OCI-LY1 (cell line): ENCODE data around the gene DMD.

Experiments
- H2AFZ ChIP-seq: fragments of 200-600 bp; sonication (generic), shearing (Covaris generic); 2 replicates; pipeline ENCODE4 v1.6.0; 2014; ENCODE audit warnings: antibody characterized with exemption, mild to moderate bottlenecking, low read length
- H3F3A ChIP-seq: fragments of 200-600 bp; sonication (generic), shearing (Covaris generic); 2 replicates; pipeline ENCODE4 v1.6.0; 2014; ENCODE audit warnings: mild to moderate bottlenecking, antibody characterized with exemption, low read length, moderate library complexity; ENCODE audit not compliant: insufficient read depth
- H3K27ac ChIP-seq: fragments of 200-600 bp; sonication (generic); 2 replicates; pipeline ENCODE4 v1.5.1; 2014; ENCODE audit warnings: low read length, mixed run types, mild to moderate bottlenecking, low read depth; ENCODE audit not compliant: poor library complexity, severe bottlenecking
- H3K27me3 ChIP-seq: fragments of 200-600 bp; sonication (generic); 2 replicates; pipeline ENCODE4 v1.6.0; 2014; ENCODE audit warnings: antibody characterized with exemption, mild to moderate bottlenecking, low read length, moderate library complexity; ENCODE audit not compliant: insufficient read depth
- H3K36me3 ChIP-seq: fragments of 200-600 bp; sonication (generic); 2 replicates; pipeline ENCODE4 v1.6.1; 2014; ENCODE audit warnings: mild to moderate bottlenecking, antibody characterized with exemption, low read length, moderate library complexity, mixed read lengths; ENCODE audit not compliant: insufficient read depth
- H3K4me1 ChIP-seq: fragments of 200-600 bp; sonication (generic); 2 replicates; pipeline ENCODE4 v1.5.1; 2014; ENCODE audit warnings: mild to moderate bottlenecking, low read length, moderate library complexity; ENCODE audit not compliant: insufficient read depth, severe bottlenecking
- H3K4me2 ChIP-seq: fragments of 200-600 bp; sonication (generic), shearing (Covaris generic); 2 replicates; pipeline ENCODE4 v1.6.1; 2014; ENCODE audit warnings: low read length
- H3K4me3 ChIP-seq: fragments of 200-600 bp; sonication (generic); 2 replicates; pipeline ENCODE4 v1.5.1; 2014; ENCODE audit warnings: low read length, low read depth, mild to moderate bottlenecking, mixed read lengths; ENCODE audit not compliant: poor library complexity, severe bottlenecking
- H3K79me2 ChIP-seq: fragments of 200-600 bp; shearing (Covaris generic); 2 replicates; pipeline ENCODE4 v1.6.1; 2016; ENCODE audit warnings: mixed run types, low read length, mixed read lengths; ENCODE audit not compliant: insufficient read depth
- H3K9ac ChIP-seq: fragments of 200-600 bp; sonication (generic), shearing (Covaris generic); 2 replicates; pipeline ENCODE4 v1.6.1; 2014; ENCODE audit warnings: mild to moderate bottlenecking, low read length, mixed read lengths
- H3K9me2 ChIP-seq: fragments of 200-600 bp; sonication (generic), shearing (Covaris generic); 2 replicates; pipeline ENCODE4 v1.6.1; 2014; ENCODE audit warnings: low read depth, mild to moderate bottlenecking, low read length, mixed read lengths
- H3K9me3 ChIP-seq: fragments of 200-600 bp; shearing (Covaris generic); 2 replicates; pipeline ENCODE4 v1.6.1; 2014; ENCODE audit warnings: low read length, mixed read lengths
- H4K20me1 ChIP-seq: fragments of 200-600 bp; sonication (generic), shearing (Covaris generic); 2 replicates; pipeline ENCODE4 v1.6.0; 2016; ENCODE audit warnings: mild to moderate bottlenecking, low read length; ENCODE audit not compliant: insufficient read depth
- CTCF ChIP-seq: fragments of 200-600 bp; sonication (generic), shearing (Covaris generic); IDR thresholded peaks from 2 replicates; pipeline ENCODE4 v1.5.1; 2017; ENCODE audit warnings: mild to moderate bottlenecking, antibody characterized with exemption, low read length, moderate library complexity, mixed read lengths
- EZH2 ChIP-seq: fragments of 200-600 bp; sonication (generic), shearing (Covaris generic); IDR thresholded peaks from 2 replicates; pipeline ENCODE4 v1.8.0; 2017; ENCODE audit warnings: borderline replicate concordance, mixed run types, mild to moderate bottlenecking, antibody characterized with exemption, low read length, moderate library complexity, mixed read lengths

Gene DMD

GRCh38 chrX:31545726-31546125 is 1665.6 kb downstream of the DMD start:
- H3F3A ChIP-seq = no peaks in the 10 kb centered on the region
- no peaks in the 10 kb centered on the region for H3K36me3 ChIP-seq
- no peaks in the 10 kb centered on the region for H3K27me3 ChIP-seq
- no peak overlapping the region for H3K4me3 ChIP-seq
- H3K4me1 ChIP-seq = no peaks in the 10 kb centered on the region
- H3K9me3 ChIP-seq = no peaks in the 10 kb centered on the region
- no peaks in the 10 kb centered on the region for H4K20me1 ChIP-seq
- H3K9me2 ChIP-seq = no peaks in the 10 kb centered on the region
- no peak overlapping the region for H3K4me2 ChIP-seq
- no peak overlapping the region for H2AFZ ChIP-seq
- no peaks in the 10 kb centered on the region for H3K79me2 ChIP-seq
- H3K9ac ChIP-seq = no peak overlapping the region
- H3K27ac ChIP-seq = no peak overlapping the region
- TF ChIP-seq EZH2 (no peak), CTCF (no peak)

- Histone ChIP-seq H3K9me2 (no peaks in the 10 kb centered on the region), H3K9me3 (no peaks in the 10 kb centered on the region), H4K20me1 (no peaks in the 10 kb centered on the region), H3K4me2 (no peak overlapping the region), H3K4me3 (no peak overlapping the region), H3K9ac (no peak overlapping the region), H3K27me3 (no peaks in the 10 kb centered on the region), H3K36me3 (no peaks in the 10 kb centered on the region), H3K27ac (no peak overlapping the region), H3F3A (no peaks in the 10 kb centered on the region), H2AFZ (no peak overlapping the region), H3K79me2 (no peaks in the 10 kb centered on the region), H3K4me1 (no peaks in the 10 kb centered on the region)
- TF ChIP-seq EZH2 (no peak), CTCF (no peak)
These were observed 1666.2 kb downstream of the DMD start for GRCh38 chrX:31545191-31545590.

GRCh38 chrX:31543634-31544033 is 1667.7 kb downstream of the DMD start:
- H4K20me1 ChIP-seq = no peaks in the 10 kb centered on the region
- H3F3A ChIP-seq = no peaks in the 10 kb centered on the region
- no peak overlapping the region for H3K9ac ChIP-seq
- H3K27me3 ChIP-seq = no peaks in the 10 kb centered on the region
- no peak overlapping the region for H3K4me3 ChIP-seq
- no peaks in the 10 kb centered on the region for H3K4me1 ChIP-seq
- H3K79me2 ChIP-seq = no peaks in the 10 kb centered on the region
- H3K27ac ChIP-seq = no peak overlapping the region
- no peaks in the 10 kb centered on the region for H3K9me2 ChIP-seq
- no peaks in the 10 kb centered on the region for H3K9me3 ChIP-seq
- no peaks in the 10 kb centered on the region for H3K36me3 ChIP-seq
- H2AFZ ChIP-seq = no peak overlapping the region
- no peak overlapping the region for H3K4me2 ChIP-seq
- no peak for TF ChIP-seq CTCF
- TF ChIP-seq EZH2 = no peak
